Measurements from ENCODE around the gene CCDC141. TPM values are rescaled to one million over a fixed set of nuclear protein-coding genes. Genes with fewer than 3 reads are reported as not detected.

The CCDC141 gene
- total RNA-seq, 1 experiment from 2014 or later, result 0.02 TPM

- no peak for DNase-seq (ENCODE audit: low spot score)
Observed at GRCh38 chr2:178912416-178913048, 137.4 kb downstream of the CCDC141 start.

GRCh38 chr2:178911039-178911438 is 138.9 kb downstream of the CCDC141 start:
- no peak for DNase-seq (ENCODE audit: low spot score)

- no peak for DNase-seq (ENCODE audit: low spot score)
Observed at GRCh38 chr2:178910005-178910404, 139.9 kb downstream of the CCDC141 start.

- no peak for DNase-seq (ENCODE audit: low spot score)
Observed at GRCh38 chr2:178909507-178909906, 140.4 kb downstream of the CCDC141 start.

- no peak for DNase-seq (ENCODE audit: low spot score)
Observed at GRCh38 chr2:178908810-178909209, 141.1 kb downstream of the CCDC141 start.

- DNase-seq (ENCODE audit: low spot score), result no peak
Observed at GRCh38 chr2:178905261-178905660, 144.7 kb downstream of the CCDC141 start.

GRCh38 chr2:178899656-178900055 is 150.3 kb downstream of the CCDC141 start:
- DNase-seq (ENCODE audit: low spot score), result no peak

- DNase-seq (ENCODE audit: low spot score), result no peak
Observed at GRCh38 chr2:178895872-178896271, 154.1 kb downstream of the CCDC141 start.

GRCh38 chr2:178895171-178895570 is 154.8 kb downstream of the CCDC141 start:
- no peak for DNase-seq (ENCODE audit: low spot score)

GRCh38 chr2:178892751-178893625 is 156.9 kb downstream of the CCDC141 start:
- DNase-seq (ENCODE audit: low spot score), result no peak

GRCh38 chr2:178891959-178892485 is 157.9 kb downstream of the CCDC141 start:
- no peak for DNase-seq (ENCODE audit: low spot score)

GRCh38 chr2:178891265-178891958 is 158.5 kb downstream of the CCDC141 start:
- DNase-seq (ENCODE audit: low spot score), result peak; percentile 51

GRCh38 chr2:178886006-178886405 is 163.9 kb downstream of the CCDC141 start:
- no peak for DNase-seq (ENCODE audit: low spot score)

- no peak for DNase-seq (ENCODE audit: low spot score)
Observed at GRCh38 chr2:178884440-178884839, 165.5 kb downstream of the CCDC141 start.

GRCh38 chr2:178882666-178883440 is 167.1 kb downstream of the CCDC141 start:
- no peak for DNase-seq (ENCODE audit: low spot score)

- DNase-seq (ENCODE audit: low spot score), result no peak
Observed at GRCh38 chr2:178881075-178881474, 168.9 kb downstream of the CCDC141 start.

GRCh38 chr2:178880257-178880656 is 169.7 kb downstream of the CCDC141 start:
- no peak for DNase-seq (ENCODE audit: low spot score)

GRCh38 chr2:178877874-178878273 is 172.1 kb downstream of the CCDC141 start:
- DNase-seq (ENCODE audit: low spot score), result no peak

- no peak for DNase-seq (ENCODE audit: low spot score)
Observed at GRCh38 chr2:178874529-178875240, 175.3 kb downstream of the CCDC141 start.

- DNase-seq (ENCODE audit: low spot score), result no peak
Observed at GRCh38 chr2:178873912-178874311, 176.0 kb downstream of the CCDC141 start.

GRCh38 chr2:178871536-178871935 is 178.4 kb downstream of the CCDC141 start:
- no peak for DNase-seq (ENCODE audit: low spot score)
